Measurements from ENCODE around the gene OR2T33. TPM values are rescaled to one million over a fixed set of nuclear protein-coding genes. Genes with fewer than 3 reads are reported as not detected.

The OR2T33 gene
- total RNA-seq, 4 donors from 2014 or later, result not detected

GRCh38 chr1:248239478-248239877 lies 38.3 kb downstream of the OR2T33 start:
- WGBS, result 87% methylated on average over 9 of the region's 9 CpGs
- TF ChIP-seq EP300 (IDR thresholded peaks at IDR 0.05), result no peak
- TF ChIP-seq, protein P1, sequence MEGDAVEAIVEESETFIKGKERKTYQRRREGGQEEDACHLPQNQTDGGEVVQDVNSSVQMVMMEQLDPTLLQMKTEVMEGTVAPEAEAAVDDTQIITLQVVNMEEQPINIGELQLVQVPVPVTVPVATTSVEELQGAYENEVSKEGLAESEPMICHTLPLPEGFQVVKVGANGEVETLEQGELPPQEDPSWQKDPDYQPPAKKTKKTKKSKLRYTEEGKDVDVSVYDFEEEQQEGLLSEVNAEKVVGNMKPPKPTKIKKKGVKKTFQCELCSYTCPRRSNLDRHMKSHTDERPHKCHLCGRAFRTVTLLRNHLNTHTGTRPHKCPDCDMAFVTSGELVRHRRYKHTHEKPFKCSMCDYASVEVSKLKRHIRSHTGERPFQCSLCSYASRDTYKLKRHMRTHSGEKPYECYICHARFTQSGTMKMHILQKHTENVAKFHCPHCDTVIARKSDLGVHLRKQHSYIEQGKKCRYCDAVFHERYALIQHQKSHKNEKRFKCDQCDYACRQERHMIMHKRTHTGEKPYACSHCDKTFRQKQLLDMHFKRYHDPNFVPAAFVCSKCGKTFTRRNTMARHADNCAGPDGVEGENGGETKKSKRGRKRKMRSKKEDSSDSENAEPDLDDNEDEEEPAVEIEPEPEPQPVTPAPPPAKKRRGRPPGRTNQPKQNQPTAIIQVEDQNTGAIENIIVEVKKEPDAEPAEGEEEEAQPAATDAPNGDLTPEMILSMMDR (IDR thresholded peaks at IDR 0.05), result no peak
- no peak for TF ChIP-seq POLR2A (IDR thresholded peaks at IDR 0.05; ENCODE audit: low read depth)
- TF ChIP-seq POLR2AphosphoS5 (IDR thresholded peaks at IDR 0.05), result no peak
- DNase-seq (ENCODE audit: extremely low spot score), result no peak

DNA sequence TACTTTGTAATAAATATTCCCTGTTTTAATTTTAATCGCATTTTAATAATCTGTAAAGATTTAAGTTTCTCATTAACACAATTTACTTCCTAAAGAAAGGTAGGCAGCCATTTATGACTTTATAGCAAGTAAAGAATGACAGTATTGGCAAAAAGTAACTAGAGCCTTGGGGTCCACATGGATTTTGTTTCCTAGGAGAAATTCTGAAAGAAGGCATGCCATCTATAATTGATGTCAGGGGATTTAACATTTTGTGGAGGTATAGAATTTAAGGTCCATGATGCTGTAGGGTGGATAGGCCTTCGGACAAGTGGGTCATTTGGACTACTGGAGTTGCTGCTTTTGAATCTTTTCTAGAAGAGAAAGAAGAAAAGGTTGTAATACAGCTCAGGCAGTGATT lies 46.7 kb downstream of the OR2T33 start, which contains the start of gene OR2M4:
Gene OR2M4 (plus strand): TSS at position 301 of the 400 bp plus-strand sequence. CDS start 7,512 bp downstream, outside the sequence.
- TF ChIP-seq POLR2A (IDR thresholded peaks at IDR 0.05; ENCODE audit: low read depth) (no peak), POLR2AphosphoS5 (IDR thresholded peaks at IDR 0.05) (no peak), EP300 (IDR thresholded peaks at IDR 0.05) (no peak)
- TF ChIP-seq, protein P1 (IDR thresholded peaks at IDR 0.05), result no peak
- Histone ChIP-seq H3K4me1 (no peaks in the 10 kb centered on the region), H3K36me3 (no peaks in the 10 kb centered on the region), H3K4me3 (no peak within 1 kb of the TSS), H3K27ac (replicated peaks in 1 of 4) (no peak within 1 kb of the TSS), H3K27me3 (no peaks in the 10 kb centered on the region), H3K9me3 (peaks cover 0 to 5% (median 2%) of the 10 kb centered on the region in 4 donors)
- intact Hi-C loops (cut with DNase I), result no loop called here
- 75% methylated on average over 2 of the region's 2 CpGs for WGBS
- DNase-seq (ENCODE audit: extremely low spot score), result no peak

More at GRCh38 chr1:248239478-248239877, 38.3 kb downstream of the OR2T33 start:
- H3K9me3 ChIP-seq, result peaks cover 0 to 1% (median 0%) of the 10 kb centered on the region in 4 donors
- no peaks in the 10 kb centered on the region for H3K4me1 ChIP-seq
- no peak overlapping the region for H3K27ac ChIP-seq (replicated peaks in 1 of 4)
- intact Hi-C loops (cut with DNase I), result no loop called here
- H3K36me3 ChIP-seq, result no peaks in the 10 kb centered on the region
- no peak overlapping the region for H3K4me3 ChIP-seq
- no peaks in the 10 kb centered on the region for H3K27me3 ChIP-seq

- no peak overlapping the region for H3K4me3 ChIP-seq
- H3K27ac ChIP-seq (replicated peaks in 1 of 4), result no peak overlapping the region
- intact Hi-C loops (cut with DNase I), result no loop called here
- H3K27me3 ChIP-seq, result no peaks in the 10 kb centered on the region
- no peaks in the 10 kb centered on the region for H3K4me1 ChIP-seq
- TF ChIP-seq, protein P1 (IDR thresholded peaks at IDR 0.05), result no peak
- TF ChIP-seq EP300 (IDR thresholded peaks at IDR 0.05) (no peak), POLR2A (IDR thresholded peaks at IDR 0.05; ENCODE audit: low read depth) (no peak), POLR2AphosphoS5 (IDR thresholded peaks at IDR 0.05) (no peak)
- DNase-seq (ENCODE audit: extremely low spot score), result no peak
- 60% methylated on average over 5 of the region's 6 CpGs for WGBS
- H3K9me3 ChIP-seq, result peaks cover 0 to 5% (median 1%) of the 10 kb centered on the region in 4 donors
- H3K36me3 ChIP-seq, result no peaks in the 10 kb centered on the region
Measured at GRCh38 chr1:248229360-248229908, 48.3 kb downstream of the OR2T33 start.

DNA sequence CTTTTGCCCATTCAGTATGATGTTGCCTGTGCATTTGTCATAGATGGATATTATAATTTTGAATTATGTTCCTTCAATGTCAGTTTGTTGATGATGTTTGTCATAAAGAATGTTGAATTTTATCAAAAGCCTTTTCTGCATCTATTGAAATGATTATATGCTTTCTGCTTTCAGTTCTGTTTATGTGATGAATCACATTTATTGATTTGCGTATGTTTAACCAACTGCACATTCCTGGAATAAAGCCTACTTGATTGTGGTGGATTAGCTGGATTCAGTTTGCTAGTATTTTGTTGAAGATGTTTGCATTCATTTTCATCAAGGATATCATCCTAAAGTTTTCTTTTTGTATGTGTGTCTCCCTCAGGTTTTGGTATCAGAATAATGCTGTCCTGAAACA lies 52.2 kb downstream of the OR2T33 start:
- intact Hi-C loops (cut with DNase I), result no loop called here
- DNase-seq (ENCODE audit: extremely low spot score), result no peak
- no peak overlapping the region for H3K4me3 ChIP-seq
- H3K4me1 ChIP-seq, result no peaks in the 10 kb centered on the region
- no peaks in the 10 kb centered on the region for H3K36me3 ChIP-seq
- TF ChIP-seq, protein P1 (IDR thresholded peaks at IDR 0.05), result no peak
- TF ChIP-seq POLR2A (IDR thresholded peaks at IDR 0.05; ENCODE audit: low read depth), result no peak
- TF ChIP-seq EP300 (IDR thresholded peaks at IDR 0.05), result no peak
- no peak for TF ChIP-seq POLR2AphosphoS5 (IDR thresholded peaks at IDR 0.05)
- H3K27me3 ChIP-seq, result no peaks in the 10 kb centered on the region
- 71% methylated on average over 1 of the region's 1 CpG for WGBS
- H3K9me3 ChIP-seq, result peaks cover 0 to 5% (median 0%) of the 10 kb centered on the region in 4 donors
- H3K27ac ChIP-seq (replicated peaks in 1 of 4), result no peak overlapping the region

Other genes with a start within 250 kb of the OR2T33 start
- gene OR2L2, start 247.9 kb downstream of the OR2T33 start, total RNA-seq, result not detected
- gene OR2L3, start 231.1 kb downstream of the OR2T33 start, total RNA-seq, result not detected
- gene OR2L13, start 182.8 kb downstream of the OR2T33 start, total RNA-seq, result not detected
- not detected for gene OR2M5, start 132.8 kb downstream of the OR2T33 start, total RNA-seq
- gene OR2M2, start 103.2 kb downstream of the OR2T33 start, total RNA-seq, result not detected
- not detected for gene OR2M3, start 80.7 kb downstream of the OR2T33 start, total RNA-seq
- gene OR2M4, start 46.6 kb downstream of the OR2T33 start, total RNA-seq, result not detected
- not detected for gene OR2T12, start 25.4 kb upstream of the OR2T33 start, total RNA-seq
- not detected for gene OR2M7, start 46.6 kb upstream of the OR2T33 start, total RNA-seq
- not detected for gene OR14C36, start 70.8 kb upstream of the OR2T33 start, total RNA-seq
- gene OR2T4, start 83.7 kb upstream of the OR2T33 start, total RNA-seq, result not detected
- gene OR2T6, start 97.8 kb upstream of the OR2T33 start, total RNA-seq, result not detected
- not detected for gene OR2T1, start 125.1 kb upstream of the OR2T33 start, total RNA-seq
- gene OR2T2, start 167.7 kb upstream of the OR2T33 start, total RNA-seq, result not detected
- gene OR2T3, start 195.4 kb upstream of the OR2T33 start, total RNA-seq, result not detected
- gene OR2T5, start 210.6 kb upstream of the OR2T33 start, total RNA-seq, result not detected
- gene OR2G6, start 230.1 kb upstream of the OR2T33 start, total RNA-seq, result not detected